GM20431 (cell line): ENCODE results near the gene RDM1.

ENCODE experiments used
- in situ Hi-C: fragments of 300-500 bp; cut with MseI, MboI; formaldehyde crosslinking; loops from one replicate; pipeline ENCODE4 v1.15.0; 2020; ENCODE audit warnings: low sequenced_read_pairs; ENCODE audit not compliant: unreplicated experiment

Gene RDM1, protein sequence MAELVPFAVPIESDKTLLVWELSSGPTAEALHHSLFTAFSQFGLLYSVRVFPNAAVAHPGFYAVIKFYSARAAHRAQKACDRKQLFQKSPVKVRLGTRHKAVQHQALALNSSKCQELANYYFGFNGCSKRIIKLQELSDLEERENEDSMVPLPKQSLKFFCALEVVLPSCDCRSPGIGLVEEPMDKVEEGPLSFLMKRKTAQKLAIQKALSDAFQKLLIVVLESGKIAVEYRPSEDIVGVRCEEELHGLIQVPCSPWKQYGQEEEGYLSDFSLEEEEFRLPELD

GRCh38 chr17:35930211-35931065 lies at the start of gene RDM1:
TSS of gene RDM1 (minus strand) at chr17:35930773. CDS start at chr17:35930727, 46 bp downstream.
- in situ Hi-C loops: no loop called here

DNA sequence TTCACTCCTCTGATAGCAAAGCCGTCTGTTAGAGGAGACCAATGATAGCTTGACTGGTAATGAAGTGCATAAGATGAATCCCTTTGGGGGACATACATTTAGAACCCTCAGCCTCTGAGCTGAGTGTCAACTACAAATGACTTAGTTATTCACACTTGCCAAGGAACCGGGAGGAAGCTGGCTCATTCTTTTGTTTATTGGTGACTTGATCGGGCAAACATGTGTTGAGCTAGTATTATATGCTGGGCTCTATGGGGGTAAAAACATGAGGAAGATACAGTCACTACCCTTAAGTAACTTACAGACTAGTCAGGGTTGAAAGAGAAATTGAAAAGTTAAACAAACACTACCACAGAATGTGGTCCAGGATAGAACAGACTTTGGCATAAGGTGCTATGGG lies 47.8 kb upstream of the RDM1 start:
- in situ Hi-C loops: loop anchor here (10.0 kb wide), 1 partner anchor 166 kb away; no protein-coding TSS in a partner anchor

DNA sequence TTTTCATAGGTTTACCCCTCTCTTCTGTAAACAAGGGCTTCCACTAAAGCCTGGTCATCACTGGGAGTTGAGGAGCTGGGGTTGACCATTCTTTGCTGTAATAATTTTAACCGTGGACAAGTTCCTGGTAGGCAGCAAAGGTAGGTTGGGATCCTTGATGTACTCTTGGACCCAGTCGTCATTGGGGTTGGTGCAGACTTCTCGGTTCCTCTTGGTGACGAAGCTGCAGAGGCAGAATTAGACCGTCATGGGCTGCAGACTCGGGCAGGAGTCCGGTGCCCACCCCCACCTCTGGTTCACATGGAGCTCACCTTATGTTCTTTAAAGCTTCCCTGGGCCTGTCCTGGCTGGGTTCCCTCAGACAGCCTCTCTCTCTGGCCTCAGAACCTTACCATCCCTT lies 46.9 kb upstream of the RDM1 start:
- in situ Hi-C loops: loop anchor here (10.0 kb wide), 1 partner anchor 167 kb away; no protein-coding TSS in a partner anchor

DNA sequence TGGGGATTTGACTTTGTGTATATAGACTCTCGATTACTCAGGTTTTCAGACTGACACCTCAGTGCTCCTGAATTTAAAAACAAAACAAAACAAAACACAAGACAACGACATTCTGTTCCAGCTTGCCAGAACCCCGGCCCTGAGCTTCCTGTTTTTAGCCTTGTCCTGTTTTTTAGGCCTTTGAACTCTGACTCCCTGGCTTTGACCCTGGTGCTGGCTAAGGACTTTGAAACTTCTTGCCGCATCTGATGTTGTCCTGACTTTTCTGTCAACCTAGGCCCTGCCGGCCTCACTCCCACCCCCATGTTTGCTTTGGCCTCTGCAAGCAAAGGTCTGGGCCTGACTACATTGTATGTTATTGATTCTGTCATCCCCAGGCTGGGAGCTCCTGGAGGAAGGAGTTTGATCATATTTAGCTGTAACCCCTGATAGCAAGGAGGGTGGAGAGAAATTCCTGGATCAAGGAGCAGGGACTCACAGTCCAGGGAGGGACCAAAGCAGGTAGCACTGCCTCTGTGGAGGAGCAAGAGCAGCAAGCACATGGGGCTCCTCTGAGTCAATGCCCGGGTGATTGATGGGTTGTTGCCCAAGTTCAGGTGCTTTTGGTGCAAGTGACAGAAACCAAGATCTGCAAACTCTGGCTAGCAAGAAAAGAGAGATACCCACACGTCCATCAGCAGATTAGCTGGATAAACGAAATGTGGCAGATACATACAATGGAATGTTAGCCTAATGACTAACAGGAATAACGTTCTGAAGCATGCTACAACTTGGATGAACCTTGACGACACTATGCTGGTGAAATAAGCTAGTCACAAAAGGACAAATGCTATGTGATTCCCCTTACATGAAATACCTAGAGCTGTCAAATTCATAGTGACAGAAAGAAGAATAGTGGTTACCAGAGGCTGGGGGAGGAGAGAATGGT lies 43.0 kb upstream of the RDM1 start:
- in situ Hi-C loops: loop anchor here (10.0 kb wide), 1 partner anchor 171 kb away; no protein-coding TSS in a partner anchor

DNA sequence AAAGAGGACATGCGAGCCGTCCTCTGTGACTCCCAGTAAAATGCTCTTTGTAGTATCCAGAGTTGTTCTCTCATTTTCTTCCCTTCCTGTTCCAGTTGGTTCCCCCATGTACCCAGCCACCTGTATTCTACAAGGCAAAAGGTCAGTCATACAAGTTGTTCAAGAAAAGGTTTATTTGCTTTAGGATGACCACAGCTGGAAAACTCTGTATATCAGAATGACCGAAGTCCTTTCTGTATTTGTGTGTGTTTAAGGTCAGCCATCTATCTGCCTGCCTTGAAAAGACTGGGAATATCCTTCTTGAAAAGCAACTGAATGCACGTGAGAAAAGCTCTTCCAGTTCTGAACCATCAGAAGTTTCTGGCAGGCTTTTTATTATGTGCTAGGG lies 42.4 kb upstream of the RDM1 start:
- in situ Hi-C loops: loop anchor here (10.0 kb wide), 1 partner anchor 172 kb away; no protein-coding TSS in a partner anchor

GRCh38 chr17:35972535-35972934 lies 42.0 kb upstream of the RDM1 start:
- in situ Hi-C loops: loop anchor here (10.0 kb wide), 1 partner anchor 172 kb away; no protein-coding TSS in a partner anchor

- in situ Hi-C loops: loop anchor here (10.0 kb wide), 1 partner anchor 173 kb away; no protein-coding TSS in a partner anchor
Measured at GRCh38 chr17:35972066-35972465, 41.5 kb upstream of the RDM1 start.

GRCh38 chr17:35969558-35970380 lies 39.2 kb upstream of the RDM1 start:
- in situ Hi-C loops: loop anchor here (10.0 kb wide), 1 partner anchor 175 kb away; no protein-coding TSS in a partner anchor

GRCh38 chr17:35968520-35969054 lies 38.0 kb upstream of the RDM1 start:
- in situ Hi-C loops: no loop called here

GRCh38 chr17:35965272-35965671 lies 34.7 kb upstream of the RDM1 start:
- in situ Hi-C loops: no loop called here

DNA sequence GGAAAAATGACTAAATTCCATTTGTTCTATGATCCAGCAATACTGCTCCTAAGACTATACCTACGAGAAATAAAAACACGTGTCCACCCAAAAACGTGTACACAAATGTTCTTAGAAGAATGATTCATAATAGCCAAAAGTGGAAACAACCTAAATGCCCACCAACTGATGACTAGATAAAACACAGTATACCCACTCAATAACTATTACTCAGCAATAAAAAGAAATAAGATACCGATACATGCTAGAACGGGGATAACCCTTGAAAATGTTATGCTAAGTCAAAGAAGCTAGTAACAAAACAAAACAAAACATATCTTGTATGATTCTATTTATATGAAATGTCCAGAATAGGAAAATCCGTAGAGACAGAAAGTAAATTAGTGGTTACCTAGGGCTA lies 33.1 kb upstream of the RDM1 start:
- in situ Hi-C loops: no loop called here

DNA sequence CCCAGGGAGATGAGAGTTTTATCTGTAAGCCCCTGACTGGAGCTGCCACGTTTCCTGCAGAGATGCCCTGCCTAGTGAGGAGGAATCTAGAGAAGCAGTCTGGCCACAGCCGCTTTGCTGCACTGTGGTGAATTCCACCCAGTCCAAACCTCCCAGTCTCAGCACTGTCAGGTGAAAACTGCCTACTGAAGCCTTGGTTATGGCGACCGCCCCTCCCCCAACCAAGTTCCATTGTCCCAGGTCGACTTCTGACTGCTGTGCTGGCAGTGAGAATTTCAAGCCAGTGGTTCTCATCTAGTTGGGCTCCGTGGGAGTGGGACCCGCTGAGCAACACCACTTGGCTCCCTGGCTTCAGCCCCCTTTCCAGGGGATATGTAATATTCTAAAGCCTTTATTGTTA lies 23.1 kb upstream of the RDM1 start:
- in situ Hi-C loops: no loop called here

DNA sequence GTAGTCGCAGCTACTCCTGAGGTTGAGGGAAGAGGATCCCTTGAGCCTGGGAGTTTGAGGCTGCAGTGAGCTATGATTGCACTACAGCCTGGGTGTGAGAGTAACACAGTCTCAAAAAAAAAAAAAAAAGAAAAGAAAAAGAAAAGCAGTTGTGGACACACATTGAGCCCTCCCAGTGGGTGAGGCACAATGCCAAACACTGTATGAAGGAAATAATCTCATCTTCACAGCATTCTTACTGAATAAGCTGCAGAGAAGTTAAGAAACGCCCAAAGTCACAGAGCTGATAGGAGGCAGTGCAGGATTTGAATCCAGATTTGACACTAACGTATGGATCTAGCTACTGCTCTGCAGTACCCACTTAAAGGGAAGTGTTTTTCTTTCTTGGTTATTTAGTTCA lies 18.8 kb upstream of the RDM1 start:
- in situ Hi-C loops: no loop called here

GRCh38 chr17:35948092-35948491 lies 17.5 kb upstream of the RDM1 start:
- in situ Hi-C loops: no loop called here

DNA sequence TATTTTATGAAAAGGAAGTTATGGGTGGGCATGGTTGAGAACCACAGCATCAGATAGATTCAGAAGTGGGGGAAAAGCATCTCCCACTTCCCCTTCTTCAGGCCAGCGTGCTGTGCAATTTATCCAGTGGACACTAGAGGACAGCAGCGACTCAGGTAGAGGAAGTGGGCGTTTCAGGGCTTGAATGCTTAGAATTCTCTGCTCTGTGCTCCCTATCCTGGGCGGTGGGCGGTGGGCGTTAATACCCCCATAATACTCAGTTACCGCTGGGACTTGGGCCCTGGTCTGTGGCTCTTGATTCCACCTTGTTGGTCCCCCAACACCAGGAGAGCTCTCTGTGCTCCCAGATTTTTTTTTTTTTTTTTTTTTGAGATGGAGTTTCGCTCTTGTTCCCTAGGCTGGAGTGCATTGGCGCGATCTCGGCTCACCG lies 16.6 kb upstream of the RDM1 start:
- in situ Hi-C loops: no loop called here

DNA sequence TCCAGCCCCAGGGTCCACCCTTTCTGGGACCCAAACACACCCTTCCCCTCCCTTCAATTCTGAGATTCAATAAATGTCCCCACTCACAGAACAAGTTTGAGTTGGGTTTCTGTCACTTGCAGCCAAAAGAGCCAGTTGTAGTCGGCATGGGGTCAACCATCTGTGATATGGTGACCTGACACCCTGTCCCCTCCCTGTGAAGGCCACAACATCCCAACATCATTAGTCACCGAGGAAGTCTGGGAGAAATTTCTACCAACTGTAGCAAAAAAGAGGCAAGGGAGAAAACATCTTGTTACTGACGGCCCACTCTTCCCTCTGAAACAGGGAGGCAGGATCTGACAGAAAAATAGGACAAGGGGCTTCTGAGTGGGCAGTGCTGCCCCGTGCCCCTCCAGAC lies 13.6 kb upstream of the RDM1 start:
- in situ Hi-C loops: no loop called here

- in situ Hi-C loops: no loop called here
Measured at GRCh38 chr17:35943537-35943936, 13.0 kb upstream of the RDM1 start, which contains the start of gene LYZL6. TSS of gene LYZL6 (minus strand) at chr17:35943713. CDS start at chr17:35939356, 4,357 bp downstream.

- in situ Hi-C loops: no loop called here
Measured at GRCh38 chr17:35942588-35943186, 12.1 kb upstream of the RDM1 start.
